Naive thymus-derived CD4-positive, alpha-beta T cell (primary cell): ENCODE measurements around the gene PPRC1. TPM values are rescaled to one million over a fixed set of nuclear protein-coding genes. Genes with fewer than 3 reads are reported as not detected.

ENCODE experiments used
- polyA plus RNA-seq, 2 donors: library from polyadenylated mRNA; unstranded; fragments of 300-500 nt; fragmentation: Illumina TruSeq; gene quantifications; one replicate each; pipeline ENCODE4 v1.2.3, GENCODE V29; 2021
- total RNA-seq, 6 experiments: library from RNA in 5 of 6; stranded (reverse) in 5 of 6; gene quantifications; 1 replicate in 5 of 6; 2 replicates in 1 of 6; pipeline ENCODE4 v1.2.3 and lab custom pipeline; 2021 to 2026

The PPRC1 gene
- total and polyA plus RNA-seq, 7 experiments from 2014 or later, result 9.7 to 56.5 (median 35.7) TPM

Other genes starting within 250 kb of the PPRC1 start
- 10 to 100 TPM; 26.7 to 34.0 (median 28.8) TPM for gene ARMH3, start 76.9 kb upstream of the PPRC1 start, total RNA-seq
- 10 to 100 TPM; 19.7 to 22.5 TPM for gene ARMH3, start 76.9 kb upstream of the PPRC1 start, polyA plus RNA-seq
- 10 to 100 TPM; 12.1 to 24.2 (median 20.9) TPM for gene HPS6, start 67.7 kb upstream of the PPRC1 start, total RNA-seq
- gene HPS6, start 67.7 kb upstream of the PPRC1 start, polyA plus RNA-seq, result 10 to 100 TPM; 13.8 to 29.9 TPM
- 100 to 1,000 TPM; 101 to 152 (median 115) TPM for gene LDB1, start 12.7 kb upstream of the PPRC1 start, total RNA-seq
- gene LDB1, start 12.7 kb upstream of the PPRC1 start, polyA plus RNA-seq, result 10 to 100 TPM; 26.2 to 45.8 TPM
- 10 to 100 TPM; 45.1 to 98.5 (median 58.8) TPM for gene NOLC1, start 19.3 kb downstream of the PPRC1 start, total RNA-seq
- gene NOLC1, start 19.3 kb downstream of the PPRC1 start, polyA plus RNA-seq, result 10 to 100 TPM; 54.5 to 91.6 TPM
- not detected for gene ELOVL3, start 93.3 kb downstream of the PPRC1 start, total RNA-seq
- not detected for gene ELOVL3, start 93.3 kb downstream of the PPRC1 start, polyA plus RNA-seq
- gene PITX3, start 108.5 kb downstream of the PPRC1 start, total RNA-seq, result not detected
- gene PITX3, start 108.5 kb downstream of the PPRC1 start, polyA plus RNA-seq, result not detected
- 10 to 100 TPM; 36.2 to 47.2 (median 37.8) TPM for gene GBF1, start 112.5 kb downstream of the PPRC1 start, total RNA-seq
- gene GBF1, start 112.5 kb downstream of the PPRC1 start, polyA plus RNA-seq, result 10 to 100 TPM in 1 of 2 donors, 1 to 10 TPM in 1; 8.5 to 24.3 TPM